Glutamatergic neuron (in vitro differentiated cells): ENCODE data around the gene PGAP3. TPM values are rescaled to one million over a fixed set of nuclear protein-coding genes. Genes with fewer than 3 reads are reported as not detected.
A peak's percentile ranks its signal among the peaks of the same experiment; 100 is the strongest.

Experiments used
- DNase-seq: peaks from one replicate; pipeline ENCODE4 v3.0.0; 2022
- H3K27ac Mint-ChIP-seq: one replicate; pipeline ENCODE4 v1.8.0; 2020; ENCODE audit warnings: mild to moderate bottlenecking, mixed read lengths, inconsistent platforms; ENCODE audit not compliant: unreplicated experiment
- H3K27me3 Mint-ChIP-seq: one replicate; pipeline ENCODE4 v1.8.0; 2020; ENCODE audit warnings: mild to moderate bottlenecking, moderate library complexity, mixed read lengths, inconsistent platforms; ENCODE audit not compliant: unreplicated experiment
- H3K36me3 Mint-ChIP-seq: one replicate; pipeline ENCODE4 v1.8.0; 2020; ENCODE audit warnings: mild to moderate bottlenecking, mixed read lengths, inconsistent platforms; ENCODE audit not compliant: unreplicated experiment
- H3K4me1 Mint-ChIP-seq: one replicate; pipeline ENCODE4 v1.8.0; 2020; ENCODE audit warnings: mild to moderate bottlenecking, low read depth, mixed read lengths, inconsistent platforms; ENCODE audit not compliant: unreplicated experiment
- H3K4me3 Mint-ChIP-seq: one replicate; pipeline ENCODE4 v1.8.0; 2020; ENCODE audit warnings: mild to moderate bottlenecking, mixed read lengths, inconsistent platforms; ENCODE audit not compliant: unreplicated experiment
- H3K9me3 Mint-ChIP-seq: one replicate; pipeline ENCODE4 v1.8.0; 2020; ENCODE audit warnings: mild to moderate bottlenecking, moderate library complexity, mixed read lengths, inconsistent platforms; ENCODE audit not compliant: unreplicated experiment
- CTCF ChIP-seq: fragments of 200-600 bp; sonication (generic); IDR thresholded peaks from one replicate; pipeline ENCODE4 v1.5.0; 2021; ENCODE audit not compliant: partially characterized antibody, unreplicated experiment
- total RNA-seq: library from RNA; stranded (reverse); fragmentation: NEBNext Ultra II Directional; extraction: Animal tissue kit (Norgen Biotek cat#: 25700); gene quantifications from one replicate; pipeline ENCODE4 v1.2.1, GENCODE V29; 2021; ENCODE audit not compliant: unreplicated experiment

Gene PGAP3
- total RNA-seq, 1 donor from 2014 or later: 10.7 TPM

- H3K36me3 Mint-ChIP-seq: peaks cover 13% of the 10 kb centered on the region
- H3K27me3 Mint-ChIP-seq: peaks cover 6% of the 10 kb centered on the region
- no peak for DNase-seq
- H3K9me3 Mint-ChIP-seq: peaks cover 8% of the 10 kb centered on the region
- no peak overlapping the region for H3K4me3 Mint-ChIP-seq
- TF ChIP-seq CTCF: no peak
- peaks cover 3% of the 10 kb centered on the region for H3K4me1 Mint-ChIP-seq
- peak overlapping the region; percentile 19 for H3K27ac Mint-ChIP-seq
Observed at GRCh38 chr17:39683295-39683939, 4.4 kb downstream of the PGAP3 start.

GRCh38 chr17:39679521-39680192 is 8.2 kb downstream of the PGAP3 start:
- H3K36me3 Mint-ChIP-seq: no peaks in the 10 kb centered on the region
- DNase-seq: no peak
- no peaks in the 10 kb centered on the region for H3K4me1 Mint-ChIP-seq
- H3K27ac Mint-ChIP-seq: no peak overlapping the region
- H3K9me3 Mint-ChIP-seq: peaks cover 3% of the 10 kb centered on the region
- no peak overlapping the region for H3K4me3 Mint-ChIP-seq
- no peak for TF ChIP-seq CTCF
- H3K27me3 Mint-ChIP-seq: peaks cover 3% of the 10 kb centered on the region

GRCh38 chr17:39678340-39679116 is 9.3 kb downstream of the PGAP3 start:
- H3K9me3 Mint-ChIP-seq: peaks cover 3% of the 10 kb centered on the region

GRCh38 chr17:39677542-39678339 is 10.1 kb downstream of the PGAP3 start:
- H3K4me1 Mint-ChIP-seq: no peaks in the 10 kb centered on the region

More at GRCh38 chr17:39678340-39679116, 9.3 kb downstream of the PGAP3 start:
- Mint-ChIP-seq H3K27me3 (peaks cover 3% of the 10 kb centered on the region), H3K4me1 (no peaks in the 10 kb centered on the region), H3K36me3 (no peaks in the 10 kb centered on the region), H3K4me3 (no peak overlapping the region), H3K27ac (no peak overlapping the region)
- TF ChIP-seq CTCF: no peak
- no peak for DNase-seq

More at GRCh38 chr17:39677542-39678339, 10.1 kb downstream of the PGAP3 start:
- H3K4me3 Mint-ChIP-seq: no peak overlapping the region
- no peak overlapping the region for H3K27ac Mint-ChIP-seq
- H3K36me3 Mint-ChIP-seq: no peaks in the 10 kb centered on the region
- H3K9me3 Mint-ChIP-seq: no peaks in the 10 kb centered on the region
- peaks cover 1% of the 10 kb centered on the region for H3K27me3 Mint-ChIP-seq
- TF ChIP-seq CTCF: no peak
- DNase-seq: no peak
